Adipose tissue (tissue), 3 donors: ENCODE measurements around the gene RPS3A. TPM values are rescaled to one million over a fixed set of nuclear protein-coding genes. Genes with fewer than 3 reads are reported as not detected.
"Not testable (repeated sequence)": the region's sequence is repeated elsewhere in the genome, so short reads cannot be mapped to it uniquely, and the experiment has no call there.

Source experiments
- H3K27ac ChIP-seq: one replicate; pipeline ENCODE4 v1.5.1; 2013; ENCODE audit warnings: low read depth, low read length
- WGBS, 3 donors: extraction: QIAGEN DNeasy Blood & Tissue Kit; methylation state at CpG; one replicate each; pipeline ENCODE4 v1.1.7; 2013; 5-methylcytosine and 5-hydroxymethylcytosine counted together
- polyA plus RNA-seq, 3 donors: library from polyadenylated mRNA; stranded (reverse); fragments of 200-250 nt; gene quantifications; one replicate each; pipeline ENCODE4 v1.2.3, GENCODE V29; 2013
- donor health status: healthy with polysubstance abuse.
- donor health status: Bipolar disorder and iron deficiency.
- donor health status: healthy.

The RPS3A gene
- polyA plus RNA-seq: 1,000 to 10,000 TPM; 2,109 to 5,602 (median 2,766) TPM

DNA sequence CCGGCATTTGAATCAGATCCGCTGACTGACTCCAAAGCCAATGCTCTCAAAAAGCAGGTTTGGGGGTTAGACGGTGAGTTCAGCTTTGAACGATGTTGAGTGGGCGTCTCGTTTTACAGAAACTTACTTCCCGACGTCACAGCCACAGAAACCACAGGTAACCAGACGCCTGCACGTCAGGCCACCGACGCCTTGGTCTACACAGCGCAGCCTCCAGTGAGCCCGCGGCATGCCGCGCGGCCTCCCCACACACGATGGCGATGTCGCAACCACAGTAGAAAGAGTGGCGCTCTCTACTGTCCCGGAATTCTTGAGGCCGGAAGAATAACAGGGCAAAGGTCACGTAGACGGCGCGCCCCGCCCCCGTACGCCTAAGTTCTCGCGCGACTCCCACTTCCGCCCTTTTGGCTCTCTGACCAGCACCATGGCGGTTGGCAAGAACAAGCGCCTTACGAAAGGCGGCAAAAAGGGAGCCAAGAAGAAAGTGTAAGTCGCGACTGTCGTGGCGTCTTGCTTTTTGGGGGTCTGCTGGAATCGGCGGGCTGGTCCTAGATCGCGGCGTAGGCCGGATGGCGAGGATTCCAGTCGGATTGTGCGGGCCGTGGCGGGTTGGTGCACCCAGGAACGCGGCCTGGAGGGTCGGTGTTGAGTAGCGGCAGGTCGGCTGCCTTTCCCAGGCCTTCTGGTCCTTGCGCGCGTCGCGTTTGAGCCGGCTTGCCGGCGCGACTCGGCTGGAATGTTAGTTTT, at the start of gene RPS3A:
Gene RPS3A, plus strand, starts transcription at position 400 of the 747 bp plus-strand sequence. Its CDS starts 25 bp downstream, at position 425.
- 1% methylated on average over 69 of the region's 69 CpGs for WGBS, 3 donors
- H3K27ac ChIP-seq: peak within 1 kb of the TSS; percentile 19

DNA sequence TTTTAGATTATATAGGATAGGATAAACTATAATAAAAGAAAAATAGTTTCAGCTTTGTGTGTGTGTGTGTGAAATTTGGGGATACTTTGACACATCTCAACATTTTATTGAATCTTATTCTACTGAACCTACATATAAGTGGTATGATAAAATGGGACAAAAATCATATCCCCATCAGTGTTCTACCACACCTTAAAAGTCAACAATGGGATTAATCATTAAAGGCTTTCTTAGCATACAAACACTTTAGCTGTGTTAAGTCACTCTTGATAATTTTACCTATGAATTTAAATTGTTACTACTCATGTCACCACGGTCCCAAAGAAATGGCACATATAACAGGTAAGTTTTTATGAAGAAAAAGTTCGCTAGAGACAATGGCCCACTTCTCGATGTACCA, 46.6 kb upstream of the RPS3A start:
- H3K27ac ChIP-seq: no peak overlapping the region
- 87 to 95% (median 89%) methylated on average over 3 of the region's 3 CpGs for WGBS, 3 donors

DNA sequence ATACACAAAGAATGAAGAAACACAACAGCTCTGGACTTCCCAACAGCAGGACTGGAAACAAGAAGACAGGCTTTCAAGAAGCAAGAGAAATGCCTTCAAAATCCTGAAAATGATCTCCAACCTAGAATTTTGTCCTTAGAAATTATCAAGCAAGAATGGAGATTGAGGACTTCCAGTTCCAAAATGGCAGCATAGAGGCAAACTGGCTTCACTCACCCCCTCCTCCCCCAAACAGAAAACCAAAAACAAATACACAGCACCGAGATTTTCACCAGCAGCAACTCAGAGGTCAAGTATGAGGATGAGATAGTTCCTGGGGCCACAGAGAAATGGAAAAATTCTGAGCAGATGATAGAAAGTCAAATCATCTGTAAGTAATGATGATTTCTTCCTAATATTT, 43.9 kb upstream of the RPS3A start:
- 26 to 61% (median 38%) methylated on average over 1 of the region's 1 CpG for WGBS, 3 donors
- no peak overlapping the region for H3K27ac ChIP-seq

GRCh38 chr4:151063143-151063542, 36.3 kb upstream of the RPS3A start:
- WGBS, 3 donors: 93 to 100% (median 100%) methylated on average over 3 of the region's 3 CpGs
- not testable (repeated sequence) for H3K27ac ChIP-seq

DNA sequence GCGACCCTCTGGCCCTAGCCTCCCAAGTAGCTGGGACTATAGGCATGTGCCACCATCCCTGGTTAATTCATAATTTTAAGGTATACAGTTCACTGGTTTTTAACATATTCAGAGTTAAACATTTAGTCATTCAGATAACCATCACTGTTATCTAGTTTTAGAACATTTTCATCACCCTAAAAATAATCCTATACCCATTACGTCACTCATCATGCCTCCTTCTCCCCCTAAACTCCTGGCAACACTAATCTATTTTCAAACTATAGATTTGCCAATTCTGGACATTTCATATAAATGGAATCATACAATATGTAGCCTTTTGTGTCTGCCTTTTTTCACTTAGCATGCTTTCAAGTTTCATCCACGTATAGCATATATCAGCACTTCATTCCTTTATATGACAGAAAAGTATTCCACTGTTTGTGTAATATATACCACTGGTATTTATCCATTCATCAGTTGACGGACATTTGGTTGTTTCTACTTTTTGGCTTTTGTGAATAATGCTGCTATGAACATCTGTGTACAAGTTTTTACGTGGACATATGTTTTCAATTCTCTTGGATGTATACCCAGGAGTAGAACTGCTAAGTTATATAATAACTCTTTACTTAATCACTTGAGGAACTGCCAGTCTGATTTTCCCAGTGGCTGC, 32.0 kb upstream of the RPS3A start:
- no peak overlapping the region for H3K27ac ChIP-seq
- WGBS, 3 donors: 73 to 83% (median 79%) methylated on average over 5 of the region's 5 CpGs

GRCh38 chr4:151074416-151074916, 25.0 kb upstream of the RPS3A start:
- H3K27ac ChIP-seq: no peak overlapping the region

- not testable (repeated sequence) for H3K27ac ChIP-seq
- WGBS, 3 donors: 83 to 89% (median 86%) methylated on average over 2 of the region's 2 CpGs
Measured at GRCh38 chr4:151077978-151078377, 21.4 kb upstream of the RPS3A start.

DNA sequence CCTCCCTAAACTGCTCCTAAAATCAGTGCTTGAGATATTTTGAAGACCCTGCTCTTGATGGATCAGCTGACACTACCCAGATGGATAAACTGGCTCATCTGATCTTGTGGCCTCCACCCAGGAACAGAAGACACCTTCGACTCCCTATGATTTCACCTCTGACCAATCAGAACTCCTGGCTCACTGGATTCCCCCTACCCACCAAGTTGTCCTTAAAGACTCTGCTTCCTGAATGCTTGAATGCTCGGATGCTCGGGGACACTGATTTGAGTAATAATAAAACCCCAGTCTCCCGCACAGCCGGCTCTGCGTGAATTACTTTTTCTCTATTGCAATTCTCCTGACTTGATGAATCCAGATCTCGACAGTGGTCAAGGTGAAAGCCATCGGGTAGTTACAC, 12.0 kb upstream of the RPS3A start:
- 81 to 85% (median 84%) methylated on average over 8 of the region's 8 CpGs for WGBS, 3 donors
- H3K27ac ChIP-seq: no peak overlapping the region

- 92 to 96% (median 96%) methylated on average over 2 of the region's 2 CpGs for WGBS, 3 donors
- no peak overlapping the region for H3K27ac ChIP-seq
Measured at GRCh38 chr4:151091047-151091446, 8.4 kb upstream of the RPS3A start.

DNA sequence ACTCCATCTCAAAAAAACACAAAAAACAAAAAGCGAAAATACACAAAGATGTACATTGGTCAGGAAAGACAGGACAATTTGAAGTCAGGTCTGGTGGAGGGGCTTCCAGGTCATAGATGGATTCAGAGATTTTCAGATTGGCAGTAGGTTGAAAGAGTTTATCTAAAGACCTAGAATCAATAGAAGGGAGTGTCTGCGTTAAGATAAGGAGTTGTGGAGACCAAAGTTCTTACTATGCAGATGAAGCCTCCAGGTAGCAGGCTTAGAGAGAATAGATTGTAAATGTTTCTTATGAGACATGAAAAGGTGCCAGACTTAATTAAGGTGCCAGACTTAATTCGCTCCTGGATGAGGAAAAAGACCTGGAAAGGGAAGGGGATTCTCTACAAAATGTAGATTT, 6.9 kb upstream of the RPS3A start:
- 74 to 87% (median 84%) methylated on average over 3 of the region's 3 CpGs for WGBS, 3 donors
- H3K27ac ChIP-seq: no peak overlapping the region

- 64 to 81% (median 65%) methylated on average over 3 of the region's 3 CpGs for WGBS, 3 donors
- no peak overlapping the region for H3K27ac ChIP-seq
Measured at GRCh38 chr4:151093203-151093602, 6.2 kb upstream of the RPS3A start.

DNA sequence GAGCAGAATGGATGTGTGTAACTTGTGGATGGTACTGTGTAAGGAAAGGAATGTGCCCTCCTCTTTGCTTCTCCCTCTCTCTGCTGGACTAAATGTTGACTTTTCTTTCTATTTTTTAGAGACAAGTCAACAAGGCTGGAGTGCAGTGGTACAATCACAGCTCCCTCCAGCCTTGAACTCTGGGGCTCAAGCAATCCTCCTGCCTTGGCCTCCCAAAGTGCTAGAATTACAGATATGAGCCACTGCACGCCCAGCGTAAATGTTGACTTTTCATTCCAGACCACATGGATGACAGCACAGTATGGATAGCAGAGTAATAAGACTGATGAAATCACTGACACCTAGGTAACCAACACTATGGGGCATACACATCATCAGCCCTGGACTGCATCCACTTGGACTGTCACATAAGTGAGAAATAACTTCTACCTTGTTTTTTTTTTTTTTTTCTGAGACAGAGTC, 5.1 kb upstream of the RPS3A start:
- WGBS, 3 donors: 58 to 89% (median 87%) methylated on average over 2 of the region's 2 CpGs
- no peak overlapping the region for H3K27ac ChIP-seq

DNA sequence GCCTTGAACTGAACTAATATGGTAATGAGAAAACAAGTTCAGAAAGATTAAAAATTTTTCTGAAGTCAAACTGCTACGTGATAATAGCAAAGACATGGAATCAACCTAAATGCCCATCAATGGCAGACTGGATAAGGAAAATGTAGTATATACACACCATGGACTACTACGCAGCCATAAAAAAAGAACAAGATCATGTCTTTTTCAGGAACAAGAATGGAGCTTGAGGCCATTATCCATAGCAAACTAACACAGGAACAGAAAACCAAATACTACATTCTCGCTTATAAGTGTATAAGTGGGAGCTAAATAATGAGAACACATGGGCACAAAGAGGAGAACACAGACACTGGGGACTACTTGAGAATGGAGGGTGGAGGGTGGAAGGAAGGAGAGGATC, 4.3 kb upstream of the RPS3A start:
- WGBS, 3 donors: 88 to 97% (median 95%) methylated on average over 3 of the region's 3 CpGs
- no peak overlapping the region for H3K27ac ChIP-seq

DNA sequence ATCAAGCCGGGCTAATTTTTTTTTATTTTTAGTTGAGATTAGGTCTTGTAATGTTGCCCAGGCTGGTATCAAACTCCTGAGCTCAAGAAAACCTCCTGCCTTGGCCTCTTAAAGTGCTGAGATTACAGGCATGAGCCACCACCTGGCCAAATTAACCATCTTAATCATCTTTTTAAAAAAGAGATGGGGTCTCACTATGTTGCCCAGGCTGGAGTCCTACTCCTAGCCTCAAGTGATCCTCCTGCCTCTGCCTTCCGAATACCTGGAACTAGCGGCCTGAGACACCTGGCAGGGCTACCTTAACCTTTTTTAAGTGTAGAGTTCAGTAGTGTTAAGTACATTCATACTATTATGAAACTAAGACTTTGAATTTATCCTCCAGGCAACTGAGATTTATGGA, 1.7 kb upstream of the RPS3A start:
- 89 to 91% (median 90%) methylated on average over 3 of the region's 3 CpGs for WGBS, 3 donors

GRCh38 chr4:151098979-151099228, 524 bp upstream of the RPS3A start:
- H3K27ac ChIP-seq: no peak overlapping the region
- WGBS, 3 donors: 16 to 17% (median 16%) methylated on average over 8 of the region's 8 CpGs

More for the DNA sequence above, 1.7 kb upstream of the RPS3A start:
- H3K27ac ChIP-seq: peak overlapping the region; percentile 6

DNA sequence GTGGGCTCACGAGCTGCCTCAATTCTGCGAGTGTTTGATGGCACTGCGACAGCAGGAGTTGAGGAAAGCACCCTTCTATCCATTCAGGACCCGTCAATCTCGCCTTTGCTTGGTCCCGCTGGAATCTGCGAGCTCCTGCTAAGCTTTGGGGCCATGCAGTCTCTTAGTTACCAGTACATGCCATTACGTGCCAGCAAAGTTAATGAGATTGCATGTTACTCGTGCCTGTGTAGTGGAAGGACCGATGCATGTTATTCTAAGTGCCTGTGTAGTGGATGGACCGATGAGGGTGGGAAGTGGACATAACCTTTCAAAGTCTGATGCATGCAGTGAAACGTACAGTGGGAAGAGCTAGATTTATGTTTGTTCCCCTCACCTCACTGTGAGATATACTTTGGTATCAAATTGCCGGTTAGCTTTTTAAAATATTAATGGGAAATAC, 569 bp downstream of the RPS3A start:
- WGBS, 3 donors: 0 to 1% (median 0%) methylated on average over 13 of the region's 13 CpGs
- peak overlapping the region; percentile 19 for H3K27ac ChIP-seq

- no peak overlapping the region for H3K27ac ChIP-seq
- WGBS, 3 donors: 9 to 13% (median 9%) methylated on average over 3 of the region's 3 CpGs
Measured at GRCh38 chr4:151100531-151100930, 1.1 kb downstream of the RPS3A start.

- WGBS, 3 donors: 78 to 86% (median 84%) methylated on average over 2 of the region's 2 CpGs
- no peak overlapping the region for H3K27ac ChIP-seq
Measured at GRCh38 chr4:151103758-151104157, 4.3 kb downstream of the RPS3A start.

- 93 to 98% (median 95%) methylated on average over 1 of the region's 1 CpG for WGBS, 3 donors
- no peak overlapping the region for H3K27ac ChIP-seq
Measured at GRCh38 chr4:151104621-151105020, 5.2 kb downstream of the RPS3A start.
